A673 (cell line): Measurements from ENCODE around the gene TXNL4B.

Source experiments
- CTCF ChIP-seq: fragments of 300-800, 200-600 bp; sonication (generic); conservative IDR thresholded peaks from 2 replicates; pipeline ENCODE4 v1.5.1; 2017; ENCODE audit warnings: low read depth, mild to moderate bottlenecking, antibody characterized with exemption, low read length, moderate library complexity, mixed read lengths
- EZH2 ChIP-seq: fragments of 200-600 bp; sonication (generic); IDR thresholded peaks from 2 replicates; pipeline ENCODE4 v1.6.1; 2017; ENCODE audit warnings: borderline replicate concordance, low read depth, mild to moderate bottlenecking, mixed read lengths, antibody characterized with exemption, low read length; ENCODE audit not compliant: poor library complexity, severe bottlenecking

GRCh38 chr16:72049110-72049509, 44.3 kb downstream of the TXNL4B start:
- TF ChIP-seq CTCF (no peak), EZH2 (no peak)
